ENCODE results near the gene KIAA0513. TPM values are rescaled to one million over a fixed set of nuclear protein-coding genes. Genes with fewer than 3 reads are reported as not detected.

The KIAA0513 gene, protein sequence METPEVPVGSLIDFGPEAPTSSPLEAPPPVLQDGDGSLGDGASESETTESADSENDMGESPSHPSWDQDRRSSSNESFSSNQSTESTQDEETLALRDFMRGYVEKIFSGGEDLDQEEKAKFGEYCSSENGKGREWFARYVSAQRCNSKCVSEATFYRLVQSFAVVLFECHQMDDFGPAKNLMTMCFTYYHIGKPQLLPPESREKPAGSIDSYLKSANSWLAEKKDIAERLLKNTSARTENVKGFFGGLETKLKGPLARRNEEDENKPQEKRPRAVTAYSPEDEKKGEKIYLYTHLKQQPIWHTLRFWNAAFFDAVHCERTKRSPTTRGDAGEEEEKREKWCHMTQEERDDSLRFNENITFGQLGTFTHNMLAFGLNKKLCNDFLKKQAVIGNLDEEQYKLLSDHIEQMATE
- polyA plus RNA-seq (ENCODE audit: insufficient read length in 4 of 4), result 1 to 10 TPM; 3.6 to 6.6 (median 5.2) TPM

- DNase-seq (ENCODE audit: low read depth in 4 of 4, low spot score in 3 of 4), result peak; percentile 87 to 93 (median 90)
Observed at GRCh38 chr16:85027349-85027957, at the start of gene KIAA0513. KIAA0513 (plus strand) TSS chr16:85027795; CDS start chr16:85067072, 39,277 bp downstream.

- DNase-seq (ENCODE audit: low read depth in 4 of 4, low spot score in 3 of 4), result no peak
Observed at GRCh38 chr16:84979516-84979915, 48.1 kb upstream of the KIAA0513 start.

DNA sequence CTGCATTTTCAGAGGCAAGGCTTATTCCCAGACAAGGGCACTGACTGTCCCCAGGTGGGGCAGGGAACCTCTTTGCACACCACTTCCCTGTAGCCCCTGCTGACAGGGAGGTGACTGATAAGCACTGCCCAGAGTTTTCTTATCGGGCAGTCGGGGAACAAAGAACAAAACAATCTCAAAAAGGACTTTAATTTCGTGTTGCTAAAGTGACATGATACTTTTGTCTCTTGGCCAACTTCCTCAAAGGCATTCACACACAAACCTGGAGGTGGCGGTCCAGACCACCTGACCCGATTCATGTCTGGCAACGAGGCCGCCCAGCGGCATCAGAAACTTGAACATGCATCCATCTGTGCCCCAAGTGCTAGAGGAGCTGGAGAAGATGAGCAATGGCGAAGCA lies 45.2 kb upstream of the KIAA0513 start:
- DNase-seq (ENCODE audit: low read depth in 4 of 4, low spot score in 3 of 4), result no peak

DNA sequence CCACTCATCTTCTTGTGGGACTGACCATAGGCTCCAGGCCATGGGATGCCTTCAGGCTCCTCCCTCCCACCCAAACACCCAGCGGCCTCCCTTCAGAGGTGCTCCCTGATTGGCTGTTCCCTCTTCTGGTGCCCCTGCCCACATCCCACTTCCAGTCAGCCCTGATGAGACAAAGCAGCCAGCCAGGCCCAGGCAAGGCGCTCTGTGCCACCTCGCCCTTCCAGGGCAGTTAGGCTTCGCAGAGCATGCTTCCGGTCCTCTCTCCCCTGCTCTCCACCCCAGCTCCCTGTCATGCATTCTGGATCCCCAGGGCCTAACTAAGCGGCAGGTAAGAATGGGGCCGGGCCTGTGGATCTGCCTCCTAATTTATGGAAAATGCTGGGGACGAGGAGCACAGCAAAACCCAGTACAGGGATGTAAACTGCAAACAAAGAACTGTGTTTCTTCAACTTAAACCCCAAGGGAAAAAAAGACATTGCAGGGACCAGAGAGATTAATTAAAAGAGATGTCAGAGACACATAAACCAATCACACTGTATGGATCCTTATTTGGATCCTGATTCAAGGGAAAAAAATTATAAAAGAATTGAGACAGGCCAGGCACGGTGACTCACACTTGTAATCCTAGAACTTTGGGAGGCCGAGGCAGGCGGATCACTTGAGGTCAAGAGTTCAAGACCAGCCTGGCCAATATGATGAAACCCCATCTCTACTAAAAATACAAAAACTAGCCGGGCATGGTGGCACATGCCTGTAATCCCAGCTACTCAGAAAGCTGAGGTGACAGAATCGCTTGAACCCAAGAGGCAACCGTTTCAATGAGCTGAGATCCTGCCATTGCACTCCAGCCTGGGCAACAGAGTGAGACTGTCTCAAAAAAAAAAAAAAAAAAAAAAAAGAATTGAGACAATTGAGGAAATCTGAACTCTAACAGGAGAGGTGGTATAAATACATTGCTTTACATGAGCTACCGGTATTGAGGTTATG lies 42.2 kb upstream of the KIAA0513 start:
- no peak for DNase-seq (ENCODE audit: low read depth in 4 of 4, low spot score in 3 of 4)

GRCh38 chr16:84986102-84986501 lies 41.5 kb upstream of the KIAA0513 start:
- no peak for DNase-seq (ENCODE audit: low read depth in 4 of 4, low spot score in 3 of 4)

GRCh38 chr16:84986879-84987278 lies 40.7 kb upstream of the KIAA0513 start:
- no peak for DNase-seq (ENCODE audit: low read depth in 4 of 4, low spot score in 3 of 4)

DNA sequence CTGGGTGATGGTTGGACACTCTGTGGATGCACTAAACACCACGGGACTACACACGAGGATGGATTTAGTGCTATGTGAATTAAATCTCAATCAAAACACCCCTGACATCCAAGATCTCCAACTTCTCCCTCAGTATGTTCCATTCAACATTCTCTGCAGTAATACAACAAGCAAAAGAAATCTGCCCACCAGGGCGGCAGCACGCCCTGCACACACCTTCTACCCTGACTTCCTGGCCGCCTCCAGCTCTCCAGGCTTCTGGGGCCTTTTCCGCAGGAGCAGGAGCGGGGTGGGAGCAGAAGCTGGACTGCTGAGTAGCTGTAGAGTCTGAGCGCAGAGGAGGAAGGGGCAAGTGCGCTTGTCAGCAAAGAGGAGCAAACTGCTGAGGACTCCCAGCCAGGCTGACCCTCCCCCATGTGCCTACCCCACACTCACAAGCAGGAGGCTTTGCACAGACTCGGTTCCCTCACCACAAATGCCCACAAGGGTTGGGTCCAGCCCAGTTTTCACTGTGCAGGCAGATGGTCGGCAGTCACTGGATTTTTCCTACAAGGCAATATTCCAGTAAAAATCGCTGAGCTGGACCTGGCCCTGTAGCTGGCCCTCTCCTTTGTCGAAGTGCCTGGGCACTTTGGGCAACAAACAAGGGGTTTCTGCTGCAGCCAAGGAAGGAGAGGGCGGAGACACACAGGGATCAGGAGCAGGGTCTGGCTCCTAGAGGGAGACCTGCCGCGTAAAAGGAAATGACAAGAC lies 39.1 kb upstream of the KIAA0513 start:
- DNase-seq (ENCODE audit: low read depth in 4 of 4, low spot score in 3 of 4), result no peak

GRCh38 chr16:84989749-84990620 lies 37.6 kb upstream of the KIAA0513 start:
- no peak for DNase-seq (ENCODE audit: low read depth in 4 of 4, low spot score in 3 of 4)

DNA sequence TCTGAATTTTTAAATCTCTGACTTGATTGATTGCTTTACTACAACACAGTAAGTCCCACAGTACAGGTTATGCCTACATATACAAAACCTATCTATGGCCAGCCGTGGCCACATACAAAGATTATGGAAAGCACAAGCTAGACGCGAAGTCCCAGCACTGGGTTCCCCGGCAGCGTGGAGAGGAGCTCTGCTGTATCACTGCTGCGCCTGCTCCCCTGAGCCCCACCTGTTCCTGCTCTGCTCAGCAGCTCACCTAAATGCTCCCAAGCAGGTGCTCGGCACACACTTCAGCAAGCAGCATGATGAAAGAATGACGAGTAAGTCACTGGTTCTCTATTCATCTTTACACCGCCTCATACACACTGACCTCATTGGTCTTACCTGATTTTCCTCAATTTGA lies 36.8 kb upstream of the KIAA0513 start:
- DNase-seq (ENCODE audit: low read depth in 4 of 4, low spot score in 3 of 4), result no peak

GRCh38 chr16:84992717-84993075 lies 34.9 kb upstream of the KIAA0513 start:
- no peak for DNase-seq (ENCODE audit: low read depth in 4 of 4, low spot score in 3 of 4)

GRCh38 chr16:84993926-84994325 lies 33.7 kb upstream of the KIAA0513 start:
- no peak for DNase-seq (ENCODE audit: low read depth in 4 of 4, low spot score in 3 of 4)

DNA sequence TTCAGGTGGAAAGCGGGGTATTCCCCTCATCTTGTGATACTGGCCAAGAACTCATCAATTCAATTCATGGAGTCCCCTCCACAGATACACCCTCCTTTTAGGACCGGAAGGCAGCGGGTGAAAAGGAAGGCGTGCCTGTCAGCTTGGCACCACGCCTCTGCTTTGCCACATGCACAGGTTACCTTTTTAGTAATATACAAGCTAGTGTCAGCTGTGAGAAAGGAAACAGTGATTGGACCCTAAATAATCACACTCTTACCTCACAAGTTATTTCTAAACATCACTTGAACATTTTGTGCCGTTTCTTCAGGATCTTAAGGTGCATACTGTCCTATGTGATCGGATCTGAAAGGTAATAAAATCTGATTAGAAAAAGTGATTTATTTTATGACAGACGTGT lies 31.9 kb upstream of the KIAA0513 start:
- no peak for DNase-seq (ENCODE audit: low read depth in 4 of 4, low spot score in 3 of 4)

GRCh38 chr16:84996365-84996764 lies 31.2 kb upstream of the KIAA0513 start:
- DNase-seq (ENCODE audit: low read depth in 4 of 4, low spot score in 3 of 4), result no peak

GRCh38 chr16:84999200-84999599 lies 28.4 kb upstream of the KIAA0513 start:
- DNase-seq (ENCODE audit: low read depth in 4 of 4, low spot score in 3 of 4), result no peak

DNA sequence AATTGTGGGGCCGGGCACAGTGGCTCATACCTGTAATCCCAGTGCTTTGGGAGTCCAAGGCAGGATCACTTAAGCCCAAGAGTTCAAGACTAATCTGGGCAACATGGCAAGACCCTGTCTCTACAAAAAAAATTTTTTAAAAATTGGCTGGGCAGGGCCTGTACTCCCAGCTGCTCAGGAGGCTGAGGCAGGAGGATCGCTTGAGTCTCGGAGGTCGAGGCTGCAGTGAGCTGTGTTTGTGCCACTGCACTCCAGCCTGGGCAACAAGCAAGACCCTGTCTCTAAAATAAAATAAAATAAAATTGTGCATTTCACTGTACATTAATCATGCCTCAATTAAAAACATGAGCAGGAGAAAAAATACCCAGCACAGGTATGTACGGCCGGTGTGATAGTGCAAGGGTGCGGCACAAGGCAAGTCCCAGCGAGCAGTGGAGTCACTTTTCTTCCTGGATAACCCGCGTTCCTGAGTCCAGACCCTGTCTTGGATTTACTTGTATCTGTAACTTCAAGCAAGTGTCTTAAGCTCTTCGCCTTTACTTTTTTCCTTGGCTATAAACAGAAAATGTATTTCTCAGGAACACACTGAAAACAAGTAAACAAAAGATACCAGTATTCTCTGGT lies 27.6 kb upstream of the KIAA0513 start:
- DNase-seq (ENCODE audit: low read depth in 4 of 4, low spot score in 3 of 4), result no peak

DNA sequence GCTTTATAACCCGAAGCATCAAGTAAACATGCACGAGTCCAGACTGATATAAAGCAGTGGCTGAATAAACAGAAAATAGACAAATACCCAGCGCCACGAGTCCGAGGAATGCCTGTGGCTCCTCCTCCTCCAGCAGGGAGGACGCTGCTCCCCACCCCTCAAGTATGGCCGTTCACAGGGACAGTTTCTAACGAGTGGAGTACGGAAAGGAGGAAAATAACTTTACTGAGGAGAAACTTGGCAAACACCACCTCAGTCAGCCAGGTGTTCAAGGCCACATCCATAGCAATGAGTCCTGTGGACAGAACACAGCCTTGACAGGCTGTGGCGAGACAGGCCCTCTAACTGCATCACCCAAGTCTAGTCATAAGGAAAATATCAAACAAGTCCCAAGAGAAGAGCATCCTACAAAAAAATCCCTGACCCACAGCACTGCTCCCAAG lies 25.5 kb upstream of the KIAA0513 start:
- no peak for DNase-seq (ENCODE audit: low read depth in 4 of 4, low spot score in 3 of 4)

DNA sequence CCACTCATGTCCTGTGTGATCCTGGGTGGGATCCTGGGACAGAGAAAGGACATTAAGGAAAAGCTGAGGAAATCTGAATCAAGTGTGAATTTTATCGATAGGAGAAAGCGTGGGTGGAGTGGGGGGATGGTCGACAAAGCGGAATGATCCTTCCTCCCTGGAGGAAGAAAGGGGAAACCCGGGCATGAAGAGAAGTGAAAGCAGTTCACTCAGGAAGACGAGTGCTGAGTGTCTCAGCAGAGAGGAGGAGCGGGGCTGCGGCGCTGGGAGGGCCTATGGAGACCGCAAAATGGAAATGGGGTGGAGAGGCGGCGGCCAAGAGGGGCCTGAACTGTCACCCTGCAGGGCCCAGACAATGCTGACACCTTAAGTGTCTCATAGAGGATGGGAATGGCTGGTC lies 25.0 kb upstream of the KIAA0513 start:
- DNase-seq (ENCODE audit: low read depth in 4 of 4, low spot score in 3 of 4), result no peak

DNA sequence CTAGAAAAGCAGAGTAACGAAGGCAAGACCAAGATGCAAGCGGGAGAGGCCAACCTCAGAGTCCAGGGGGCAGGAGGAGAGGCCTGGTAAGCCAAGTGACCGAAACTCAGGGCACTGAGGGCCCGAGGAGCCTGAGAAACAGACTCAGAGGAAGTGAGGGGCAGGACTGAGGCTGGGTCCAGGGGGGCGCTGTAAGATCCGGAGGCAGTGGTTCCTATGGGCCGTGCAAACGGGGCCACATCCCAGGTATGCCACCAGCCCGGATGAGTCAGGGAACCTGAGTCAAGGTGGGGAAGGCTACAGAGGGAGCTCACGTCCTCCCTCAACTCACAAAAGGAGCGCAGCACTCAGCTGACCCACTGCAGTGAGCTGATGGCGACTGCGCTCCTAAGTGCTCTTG lies 24.5 kb upstream of the KIAA0513 start:
- DNase-seq (ENCODE audit: low read depth in 4 of 4, low spot score in 3 of 4), result no peak
